Sciatic nerve (tissue), 2 donors: ENCODE measurements around the gene STAT1. TPM values are rescaled to one million over a fixed set of nuclear protein-coding genes. Genes with fewer than 3 reads are reported as not detected.
"Not testable (repeated sequence)": the region's sequence is repeated elsewhere in the genome, so short reads cannot be mapped to it uniquely, and the experiment has no call there.

Experiments used
- ATAC-seq: fragments of 200-7000 bp; cut with Tn5 transposase; one replicate; pipeline ENCODE4 v1.9.1; 2020; ENCODE audit warnings: mild to moderate bottlenecking, moderate library complexity
- DNase-seq: peaks from one replicate; pipeline ENCODE4 v3.0.0-alpha.2; 2020; ENCODE audit warnings: low spot score
- intact Hi-C: fragments of 100-400 bp; cut with DNase I; formaldehyde crosslinking; loops from one replicate; pipeline ENCODE4 v1.14.2; 2022
- total RNA-seq: library from RNA; stranded (reverse); fragmentation: NEBNext Ultra II Directional; extraction: Animal tissue kit (Norgen Biotek cat#: 25700); gene quantifications from one replicate; pipeline ENCODE4 v1.2.1, GENCODE V29; 2021
- donor health status: DM: no; HTN: no; CAD: no.
- donor health status: DM: no; HTN: no; CAD: no.

STAT1 gene
- total RNA-seq, 1 donor from 2014 or later: 54.5 TPM

DNA sequence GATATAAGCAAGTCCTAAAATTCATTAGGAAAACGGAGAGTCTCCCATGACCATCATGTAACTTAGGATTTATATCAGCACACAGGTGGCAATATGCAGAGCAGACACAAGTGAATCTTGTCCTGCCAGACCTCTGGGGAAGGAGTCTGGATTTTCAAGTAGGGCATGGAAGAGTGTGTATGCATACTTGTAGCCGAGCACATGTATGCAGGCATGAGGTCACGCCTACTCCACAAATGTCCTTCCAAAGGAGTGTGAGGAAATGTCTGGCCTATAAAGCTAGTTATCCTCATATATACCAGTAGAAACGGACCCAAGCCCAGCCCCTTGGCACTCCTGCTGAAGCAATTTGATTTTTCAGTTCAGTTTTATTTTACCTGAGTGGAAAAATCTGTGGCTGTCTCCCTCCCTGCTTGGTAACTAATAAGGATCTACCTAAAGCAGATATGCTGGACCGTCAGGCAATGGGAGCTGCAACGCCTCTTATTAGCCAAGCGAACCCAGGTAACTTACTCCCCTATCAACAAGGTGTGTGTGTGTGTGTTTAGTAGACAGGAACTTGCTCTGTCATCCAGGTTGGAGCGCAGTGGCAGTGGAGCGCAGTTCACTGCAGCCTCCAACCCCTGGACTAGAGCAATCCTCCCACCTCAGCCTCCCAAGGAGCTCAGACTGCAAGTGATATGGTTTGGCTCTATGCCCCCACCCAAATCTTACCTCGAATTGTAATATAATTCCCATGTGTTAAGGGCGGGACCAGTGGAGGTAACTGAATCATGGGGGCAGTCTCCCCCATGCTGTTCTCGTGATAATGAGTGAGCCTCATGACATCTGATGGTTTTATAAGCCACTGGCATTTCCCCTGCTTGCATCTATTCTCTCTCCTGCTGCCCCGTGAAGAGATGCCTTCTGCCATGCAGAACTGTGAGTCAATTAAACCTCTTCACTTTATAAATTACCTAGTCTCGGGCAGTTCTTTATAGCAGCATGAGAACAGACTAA lies 2.8 kb downstream of the STAT1 start:
- intact Hi-C loops: no loop called here
- DNase-seq (no peak), ATAC-seq (no peak)

DNA sequence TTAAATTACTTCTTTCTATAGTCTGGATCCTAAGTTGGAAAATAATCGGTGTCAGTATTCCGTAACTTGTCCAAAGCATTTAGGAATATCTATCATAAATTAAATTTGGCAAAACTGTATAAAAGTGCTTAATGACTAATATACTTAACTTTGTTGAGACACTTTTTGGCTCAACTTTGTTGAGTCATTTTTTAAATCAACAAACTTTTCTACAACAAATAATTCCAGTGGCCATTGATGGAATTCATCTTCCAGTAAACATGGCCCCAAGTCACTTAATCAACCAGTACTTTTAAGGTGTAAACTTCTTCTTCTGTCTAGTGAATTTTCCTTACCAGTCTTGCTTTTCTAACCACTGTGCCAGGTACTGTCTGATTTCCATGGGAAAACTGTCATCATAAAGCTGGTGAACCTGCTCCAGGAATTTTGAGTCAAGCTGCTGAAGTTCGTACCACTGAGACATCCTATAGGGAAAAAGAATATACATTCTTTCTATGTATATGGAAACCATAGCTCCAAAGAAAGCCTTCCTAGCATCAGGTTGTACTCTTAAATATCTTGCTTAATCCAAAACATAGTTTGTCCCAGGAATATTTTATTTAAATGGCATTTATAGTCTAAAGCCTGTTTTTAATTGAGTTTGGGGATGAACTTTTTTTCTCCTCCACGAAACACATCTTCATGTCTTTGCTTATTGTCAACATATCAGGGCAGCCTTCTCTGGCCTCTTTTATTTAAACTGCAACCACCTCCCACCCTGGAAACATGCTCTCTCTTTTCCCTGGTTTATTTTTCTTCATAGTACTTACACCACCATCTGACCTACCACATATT lies 4.2 kb downstream of the STAT1 start:
- no peak for DNase-seq
- intact Hi-C loops: no loop called here
- ATAC-seq: no peak

DNA sequence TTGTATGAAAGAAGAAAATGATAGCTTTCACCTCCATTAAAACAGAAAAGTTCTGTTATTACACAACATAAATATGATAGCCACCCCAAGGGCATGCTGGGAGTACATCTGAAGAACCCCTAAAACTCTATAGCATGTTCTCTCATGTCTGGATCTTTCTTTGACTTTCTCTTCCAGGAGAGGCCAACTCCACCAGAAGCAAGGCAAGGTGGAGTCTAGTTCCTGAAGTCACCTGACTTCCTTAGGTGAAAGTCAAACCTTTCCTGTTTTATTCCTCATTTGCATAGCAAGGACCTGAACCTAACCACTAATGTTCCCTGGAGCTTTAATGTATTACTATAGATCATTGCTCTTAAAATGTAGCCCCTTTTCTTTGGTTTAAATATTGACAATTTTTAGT lies 5.7 kb downstream of the STAT1 start:
- ATAC-seq: no peak
- intact Hi-C loops: no loop called here

DNA sequence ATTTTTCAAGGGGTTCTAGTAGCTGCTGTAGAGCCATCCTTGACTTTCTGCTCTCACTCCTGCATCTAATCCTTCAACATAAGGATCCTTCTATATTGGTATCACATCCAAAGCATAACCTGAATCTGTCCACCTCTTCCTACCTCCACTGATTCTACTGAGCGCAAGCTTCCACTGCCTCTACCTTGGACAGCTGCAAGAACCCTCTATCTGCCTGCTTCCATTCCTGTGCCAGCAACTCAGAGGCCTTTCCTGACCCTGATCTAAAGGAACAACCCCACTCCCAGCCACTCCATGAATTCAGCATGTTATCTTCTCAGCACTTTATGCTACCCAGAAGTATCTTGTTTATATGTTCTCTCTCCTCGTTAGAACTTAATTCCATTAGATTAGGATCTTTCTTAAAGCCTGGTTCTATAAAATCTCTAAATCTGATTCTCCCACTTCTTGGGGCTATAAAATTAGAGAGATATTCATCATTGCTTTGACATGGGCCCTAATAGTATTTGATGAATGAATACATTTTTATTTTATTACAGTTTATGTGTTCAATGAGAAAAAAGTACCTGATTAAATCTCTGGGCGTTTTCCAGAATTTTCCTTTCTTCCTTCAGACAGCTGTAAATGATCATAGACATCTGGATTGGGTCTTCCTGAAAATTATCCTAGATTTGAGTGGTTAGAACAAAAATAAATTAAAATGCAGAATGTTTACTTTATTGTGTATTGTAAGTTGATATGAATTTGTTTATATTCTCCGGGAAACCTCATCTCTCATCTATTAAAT lies 6.8 kb downstream of the STAT1 start:
- DNase-seq: no peak
- no peak for ATAC-seq
- intact Hi-C loops: no loop called here

More for the DNA sequence above, 5.7 kb downstream of the STAT1 start:
- DNase-seq: no peak

DNA sequence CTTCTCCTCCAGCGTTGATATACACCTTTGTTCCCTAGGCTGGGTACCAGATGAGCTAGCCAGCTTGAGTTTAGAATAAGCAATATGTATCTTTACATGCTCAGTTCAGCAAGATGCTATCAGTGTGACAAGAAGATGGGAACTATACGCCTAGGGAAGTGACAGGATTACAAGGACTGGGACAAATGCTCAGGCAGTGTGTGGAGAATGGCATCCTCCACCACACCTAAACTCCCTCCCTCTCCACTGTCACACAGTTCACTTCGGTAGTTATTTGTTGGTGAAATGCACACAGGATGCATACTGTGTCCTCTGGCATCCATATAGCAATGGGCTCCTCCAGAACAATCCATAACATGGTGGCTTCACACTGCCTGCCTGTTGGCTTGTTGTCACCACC lies 7.7 kb downstream of the STAT1 start:
- no peak for DNase-seq
- intact Hi-C loops: no loop called here
- no peak for ATAC-seq

DNA sequence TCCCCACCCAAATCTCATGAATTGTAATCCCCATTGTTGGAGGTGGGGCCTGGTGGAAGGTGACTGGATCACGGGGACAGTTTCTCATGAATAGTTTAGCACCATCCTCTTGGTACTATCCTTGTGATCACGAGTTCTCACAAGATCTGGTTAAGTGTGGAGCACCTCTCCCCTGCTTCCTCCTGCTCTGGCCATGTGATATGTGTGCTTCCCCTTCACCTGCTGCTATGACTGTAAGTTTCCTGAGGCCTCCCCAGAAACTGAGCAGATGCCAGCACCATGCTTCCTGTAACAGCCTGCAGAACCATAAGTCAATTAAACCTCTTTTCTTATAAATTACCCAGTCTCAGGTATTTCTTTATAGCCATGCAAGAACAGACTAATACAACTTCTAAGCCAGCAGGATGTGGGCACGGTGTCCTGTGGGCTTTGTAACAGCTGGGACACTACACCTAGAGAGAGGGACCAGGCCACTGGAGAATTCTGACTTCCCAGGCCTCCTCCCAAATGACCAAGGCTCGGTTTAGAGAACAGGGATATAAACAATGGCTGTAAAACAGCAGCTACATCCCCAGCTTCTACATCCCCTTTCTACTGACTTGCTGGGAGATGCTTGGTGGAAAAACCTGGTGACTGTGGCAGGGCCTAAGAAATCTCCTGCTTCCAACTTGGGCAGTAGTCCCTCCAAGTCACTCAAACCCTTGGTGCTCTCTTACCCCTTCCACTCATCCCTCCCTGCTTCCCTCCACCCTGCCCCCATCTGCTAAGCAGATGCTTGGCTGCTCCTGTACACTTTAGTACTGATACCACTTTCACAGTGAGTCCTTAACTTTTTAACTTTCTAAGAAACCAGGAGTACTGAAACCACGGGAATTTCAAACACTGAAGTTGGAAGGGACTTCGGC lies 10.3 kb downstream of the STAT1 start:
- DNase-seq (no peak), ATAC-seq (no peak)
- intact Hi-C loops: no loop called here

DNA sequence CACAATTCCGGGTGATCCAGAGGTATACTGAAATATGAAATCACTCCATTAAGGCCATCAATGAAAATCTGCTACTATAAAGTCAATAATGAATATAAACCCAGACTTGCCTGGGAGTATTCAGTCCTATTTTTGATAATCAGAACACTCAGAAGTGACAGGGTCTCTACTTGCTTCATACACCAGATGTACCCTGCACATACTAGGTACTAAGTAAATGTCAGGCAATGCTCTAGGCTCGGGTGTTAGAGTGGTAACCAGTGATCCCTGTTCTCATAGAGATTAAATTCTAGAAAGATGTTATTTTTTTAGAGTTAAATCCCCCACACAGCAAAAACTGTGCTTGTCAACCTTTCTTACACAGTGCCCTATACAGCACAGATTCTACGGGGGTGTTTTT lies 12.3 kb downstream of the STAT1 start:
- no peak for ATAC-seq
- intact Hi-C loops: no loop called here

DNA sequence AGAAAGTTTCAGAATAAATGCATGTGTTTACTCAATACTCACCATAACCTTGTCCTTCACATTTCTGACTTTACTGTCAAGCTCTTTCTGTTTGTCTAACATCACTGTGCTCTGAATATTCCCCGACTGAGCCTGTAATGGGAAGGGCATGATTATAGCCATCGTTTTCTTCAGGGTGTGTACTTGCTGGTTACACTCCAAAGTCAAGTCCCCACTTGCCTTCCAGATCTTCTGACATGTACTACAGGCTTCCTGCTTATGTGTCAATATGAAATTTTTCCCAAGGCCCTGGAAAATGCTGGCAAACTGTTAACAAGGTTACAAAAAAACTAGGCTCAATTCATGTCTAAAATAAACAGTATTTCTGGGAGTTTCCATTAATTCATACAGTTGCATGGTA lies 12.9 kb downstream of the STAT1 start:
- ATAC-seq: no peak
- no peak for DNase-seq
- intact Hi-C loops: no loop called here

More for the DNA sequence above, 12.3 kb downstream of the STAT1 start:
- no peak for DNase-seq

DNA sequence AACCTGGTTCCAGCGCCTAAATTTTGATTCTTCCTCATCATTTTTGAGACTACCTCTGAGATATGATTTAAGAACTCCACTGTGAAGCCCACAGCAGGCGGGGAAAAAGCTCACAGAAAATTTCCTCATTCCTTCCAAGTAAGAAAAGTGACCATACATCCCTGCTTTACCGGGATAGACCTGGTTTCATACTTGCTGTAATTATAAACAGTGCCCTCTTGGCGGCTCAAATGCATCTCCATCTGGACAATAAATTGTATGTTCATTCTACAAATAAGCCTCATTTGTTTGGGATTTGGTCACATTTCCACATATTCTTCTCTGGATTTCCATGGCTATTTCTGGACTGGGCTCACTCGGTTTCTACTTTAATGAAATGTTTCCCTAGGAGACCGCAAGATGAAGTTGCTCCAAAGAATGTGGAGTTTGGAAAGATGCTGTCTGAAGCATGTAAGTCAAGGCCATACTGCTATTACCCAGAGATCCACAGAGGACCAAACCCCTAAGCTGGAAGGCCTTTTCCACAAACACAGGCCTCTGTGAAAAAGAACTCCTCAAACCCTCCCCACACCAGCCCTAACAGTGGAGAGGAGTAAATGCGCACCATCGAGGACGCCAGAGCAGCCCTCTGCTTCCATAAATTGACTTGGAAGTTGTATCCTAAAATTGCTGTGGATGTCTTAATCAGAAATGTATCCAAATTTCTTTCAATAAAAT lies 13.9 kb downstream of the STAT1 start:
- no peak for DNase-seq
- intact Hi-C loops: no loop called here
- ATAC-seq: no peak

DNA sequence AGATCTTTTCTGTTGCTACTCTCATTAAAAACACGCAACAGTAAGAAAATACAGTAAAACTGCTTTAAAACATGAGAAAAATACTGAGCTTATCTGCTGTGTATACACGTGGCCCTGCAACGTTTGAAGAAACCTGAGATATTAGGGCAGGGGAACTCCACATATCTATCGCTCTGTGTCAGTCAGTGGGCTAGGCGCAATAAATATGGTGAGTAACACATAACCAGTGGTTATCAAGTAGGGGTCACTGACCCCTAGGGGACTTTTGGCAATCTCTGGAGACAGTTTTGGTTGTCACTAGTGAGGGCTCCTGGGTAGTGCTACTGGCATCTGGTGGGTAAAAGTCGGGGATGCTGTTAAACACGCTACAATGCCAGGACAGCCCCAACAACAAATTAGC lies 14.9 kb downstream of the STAT1 start:
- intact Hi-C loops: no loop called here
- DNase-seq (no peak), ATAC-seq (no peak)

DNA sequence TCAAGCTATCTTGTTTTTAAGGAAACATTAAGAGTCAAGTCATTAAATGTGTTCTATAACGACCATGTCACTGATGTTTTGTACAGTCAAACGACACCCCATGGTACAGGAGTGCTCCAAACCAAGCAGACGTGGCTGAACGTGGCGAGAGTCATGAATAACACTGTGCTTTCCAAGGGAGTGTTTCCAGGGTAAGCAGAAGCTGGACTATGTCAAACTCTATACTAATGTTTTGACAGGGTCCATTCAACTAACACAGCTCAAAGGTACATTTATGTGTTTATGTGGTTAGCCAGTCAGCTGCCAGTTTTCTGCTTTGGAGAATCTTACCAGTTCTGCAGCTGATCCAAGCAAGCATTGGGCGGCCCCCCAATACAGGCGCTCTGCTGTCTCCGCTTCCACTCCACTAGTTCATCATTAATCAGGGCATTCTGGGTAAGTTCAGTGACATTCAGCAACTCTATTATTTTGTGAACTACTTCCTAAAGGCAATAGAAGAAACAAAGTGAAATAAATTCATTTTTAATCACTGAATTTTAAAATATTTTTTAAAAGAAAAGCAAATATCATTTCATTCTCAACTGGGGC lies 16.4 kb downstream of the STAT1 start:
- intact Hi-C loops: no loop called here
- no peak for DNase-seq
- ATAC-seq: no peak

DNA sequence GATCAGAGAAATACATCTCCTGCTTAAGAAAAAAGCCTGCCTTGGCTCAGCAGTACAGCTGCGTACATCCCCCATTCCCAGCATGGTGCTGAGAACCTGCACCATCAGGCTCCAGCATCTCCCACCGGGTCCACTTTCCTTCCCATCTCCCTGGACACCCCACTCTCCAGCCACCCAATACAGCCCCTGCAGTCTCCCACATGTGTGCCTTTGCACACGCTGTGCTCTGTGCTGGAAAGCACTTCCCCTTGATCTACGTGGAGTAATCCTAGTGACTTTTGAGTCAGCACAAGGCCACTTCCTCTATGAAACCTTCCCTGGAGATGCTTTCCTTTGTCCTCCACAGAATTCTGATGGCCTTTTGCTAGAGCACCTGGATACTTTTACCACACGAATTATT lies 17.0 kb downstream of the STAT1 start:
- intact Hi-C loops: no loop called here
- DNase-seq: no peak
- peak; percentile 79 for ATAC-seq

DNA sequence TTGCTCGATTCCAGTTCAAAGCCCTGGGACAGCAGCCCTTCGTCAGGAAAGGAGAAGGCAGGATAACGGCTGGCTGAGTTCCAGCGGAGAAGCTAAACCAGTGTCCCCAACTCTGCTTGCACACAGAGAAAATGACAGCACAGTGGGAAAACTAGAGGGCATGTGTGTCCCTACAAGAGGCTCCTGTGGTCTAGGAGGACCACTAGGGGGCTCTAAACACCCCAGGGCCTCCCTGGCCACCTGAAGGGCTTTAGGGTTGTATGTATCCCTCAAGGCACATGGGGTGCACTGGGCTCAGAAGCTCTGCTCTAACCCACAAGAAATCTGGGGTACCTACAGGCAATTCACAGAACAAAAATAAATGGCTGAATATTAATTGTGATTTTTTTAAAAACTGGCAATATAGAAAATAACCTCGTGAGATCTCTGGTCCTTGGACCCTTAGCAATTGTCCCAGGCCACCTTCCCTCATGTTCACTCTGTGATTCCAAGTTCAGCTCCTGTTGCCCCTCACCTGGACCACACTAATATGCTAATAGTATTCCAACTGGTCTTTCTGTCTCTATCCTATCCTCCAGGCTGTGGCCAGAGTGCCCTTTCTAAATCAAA lies 17.5 kb downstream of the STAT1 start:
- intact Hi-C loops: no loop called here
- peak; percentile 44 for ATAC-seq

DNA sequence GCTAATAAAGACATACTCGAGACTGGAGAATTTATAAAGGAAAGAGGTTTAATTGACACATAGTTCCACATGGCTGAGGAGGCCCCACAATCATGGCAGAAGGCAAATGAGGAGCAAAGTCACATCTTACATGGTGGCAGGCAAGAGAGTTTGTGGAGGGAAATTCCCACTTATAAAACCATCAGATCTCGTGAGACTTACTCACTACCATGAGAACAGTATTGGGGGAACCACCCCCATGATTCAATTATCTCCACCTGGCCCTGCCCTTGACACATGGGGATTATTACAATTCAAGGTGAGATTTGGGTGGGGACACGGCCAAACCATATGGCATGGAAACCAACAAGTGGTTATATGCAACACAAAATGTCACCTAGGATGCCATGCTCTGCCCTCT lies 18.7 kb downstream of the STAT1 start:
- DNase-seq, intact Hi-C loops, ATAC-seq: not testable (repeated sequence)

More for the DNA sequence above, 17.5 kb downstream of the STAT1 start:
- no peak for DNase-seq

DNA sequence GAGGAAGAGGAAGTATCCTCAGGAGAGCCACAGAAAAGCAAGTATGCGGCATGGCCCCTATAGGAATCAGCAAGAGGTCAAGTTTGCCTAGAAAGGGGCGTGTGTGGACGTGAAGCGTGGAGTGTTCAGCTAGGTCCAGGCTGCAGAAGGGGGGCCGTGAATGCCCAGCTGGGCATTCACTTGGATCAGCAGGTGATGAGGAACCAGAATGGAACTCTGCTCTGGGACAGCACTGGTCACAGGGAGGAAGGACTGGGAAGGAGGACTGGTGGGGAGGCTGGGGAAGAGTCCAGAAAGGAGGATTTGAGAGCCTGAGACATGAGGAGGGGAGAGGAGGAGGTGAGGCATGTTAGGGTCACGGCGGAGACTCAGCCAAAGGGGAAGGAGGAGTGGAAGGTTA lies 19.8 kb downstream of the STAT1 start:
- intact Hi-C loops: no loop called here
- DNase-seq (no peak), ATAC-seq (no peak)

DNA sequence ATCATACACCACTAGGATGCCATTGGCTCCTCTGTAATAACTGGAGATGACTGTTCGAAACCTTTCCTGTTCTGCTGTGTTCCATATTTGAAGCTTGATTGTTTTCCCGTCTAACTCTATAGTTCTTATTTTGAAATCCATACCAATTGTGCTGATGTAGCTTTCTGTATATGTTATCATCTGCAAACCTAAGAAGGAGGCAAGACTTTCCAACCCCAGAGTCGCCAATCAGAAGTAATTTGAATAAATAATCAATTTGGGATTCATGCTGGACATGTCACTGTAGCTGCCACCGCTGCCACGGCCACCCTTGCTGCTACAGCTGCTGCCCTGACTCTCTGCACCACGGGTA lies 20.7 kb downstream of the STAT1 start:
- intact Hi-C loops: no loop called here
- ATAC-seq (no peak), DNase-seq (no peak)

DNA sequence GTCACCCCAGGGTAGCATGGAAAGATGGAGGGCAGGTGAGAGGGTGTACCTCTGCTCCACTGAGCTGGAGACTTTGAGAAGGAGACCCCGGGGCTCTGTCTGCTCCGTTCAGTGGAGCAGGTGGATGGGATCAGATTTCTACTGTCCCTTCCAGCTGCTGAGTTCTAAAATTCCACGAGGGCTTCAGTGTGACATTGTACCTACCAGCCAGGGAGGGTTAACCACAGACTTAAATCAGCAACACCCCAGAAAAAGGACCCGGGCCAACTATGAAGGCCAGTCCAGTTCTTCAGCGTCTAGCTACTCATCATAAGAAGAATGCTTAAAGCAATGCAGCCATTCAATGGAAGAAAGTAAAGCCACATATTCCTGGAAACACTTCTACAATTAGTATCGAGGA lies 23.8 kb downstream of the STAT1 start:
- intact Hi-C loops: no loop called here
- DNase-seq: no peak
- ATAC-seq: no peak
